Stimulated activated naive CD8-positive, alpha-beta T cell treated with anti-CD3 and anti-CD28 coated beads, Interleukin-15, amount 100 ng/mL, for 72 hours (primary cell): ENCODE results near the gene ETV3L.
"Not testable (repeated sequence)": the region's sequence is repeated elsewhere in the genome, so short reads cannot be mapped to it uniquely, and the experiment has no call there.

Experiments
- ATAC-seq: fragments of 150-1000 bp; cut with Tn5 transposase; 2 replicates; pipeline ENCODE4 v1.10.0; 2021; ENCODE audit warnings: mild to moderate bottlenecking, moderate library complexity
- DNase-seq, 2 donors: peaks; one replicate each; pipeline ENCODE4 v3.0.0; 2021 to 2022
- H3K27ac Mint-ChIP-seq, 2 donors: one replicate each; pipeline ENCODE4 v1.8.0; 2022; ENCODE audit warnings: mild to moderate bottlenecking in 2 of 2, mixed read lengths in 2 of 2, moderate library complexity in 2 of 2
- H3K27me3 Mint-ChIP-seq: one replicate; pipeline ENCODE4 v1.8.0; 2022; ENCODE audit warnings: mixed read lengths
- H3K4me1 Mint-ChIP-seq: one replicate; pipeline ENCODE4 v1.8.0; 2022; ENCODE audit warnings: mild to moderate bottlenecking, mixed read lengths
- H3K4me3 Mint-ChIP-seq, 2 donors: one replicate each; pipeline ENCODE4 v1.8.0; 2022; ENCODE audit warnings: mild to moderate bottlenecking in 2 of 2, mixed read lengths in 2 of 2, moderate library complexity in 1 of 2
- H3K9me3 Mint-ChIP-seq, 2 donors: one replicate each; pipeline ENCODE4 v1.8.0; 2022; ENCODE audit warnings: mixed read lengths in 2 of 2

The ETV3L gene

GRCh38 chr1:157101149-157101548 lies 1.5 kb upstream of the ETV3L start:
- Mint-ChIP-seq H3K9me3 (no peaks in the 10 kb centered on the region), H3K27ac (no peak overlapping the region), H3K27me3 (peaks cover 26% of the 10 kb centered on the region), H3K4me3 (no peak overlapping the region), H3K4me1 (peaks cover 30% of the 10 kb centered on the region)
- no peak for ATAC-seq
- no peak for DNase-seq

DNA sequence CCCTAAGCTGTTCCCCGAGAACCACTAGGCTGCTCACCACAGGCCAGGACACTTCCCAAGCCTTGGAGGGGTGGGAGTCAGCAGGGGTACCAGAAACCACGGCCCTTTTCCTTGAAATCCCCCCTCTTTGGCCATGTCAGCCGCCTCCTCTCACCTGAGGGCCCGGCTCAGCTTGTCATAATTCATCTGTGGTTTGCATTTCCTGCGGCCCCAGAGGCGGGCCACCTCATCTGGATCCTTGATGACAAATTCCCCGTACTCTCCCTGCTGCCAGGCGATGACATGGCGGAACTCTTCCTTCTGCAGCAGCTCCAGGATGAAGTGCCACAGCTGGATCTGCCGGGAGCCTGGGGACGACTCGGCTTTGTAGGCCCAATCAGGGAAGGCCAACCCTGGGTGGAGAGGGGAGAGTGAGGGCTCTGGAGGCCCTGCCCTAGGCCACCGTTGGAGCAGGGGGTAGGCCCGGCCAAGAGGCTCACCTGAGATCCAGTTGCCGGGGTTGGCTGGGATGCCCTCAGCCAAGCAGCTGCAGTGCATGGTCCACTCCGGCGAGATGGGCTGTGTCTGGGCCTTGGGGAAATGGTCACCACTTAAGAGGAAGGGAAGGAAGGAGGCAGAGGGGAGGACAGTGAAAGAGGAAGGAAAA lies 498 bp downstream of the ETV3L start:
- Mint-ChIP-seq H3K4me1 (peaks cover 18% of the 10 kb centered on the region), H3K27me3 (peaks cover 10% of the 10 kb centered on the region), H3K27ac (peak overlapping the region in 1 of 2 donors; percentile 72)
- H3K4me3 Mint-ChIP-seq, H3K9me3 Mint-ChIP-seq, DNase-seq: not testable (repeated sequence)
- ATAC-seq: peak; percentile 40

DNA sequence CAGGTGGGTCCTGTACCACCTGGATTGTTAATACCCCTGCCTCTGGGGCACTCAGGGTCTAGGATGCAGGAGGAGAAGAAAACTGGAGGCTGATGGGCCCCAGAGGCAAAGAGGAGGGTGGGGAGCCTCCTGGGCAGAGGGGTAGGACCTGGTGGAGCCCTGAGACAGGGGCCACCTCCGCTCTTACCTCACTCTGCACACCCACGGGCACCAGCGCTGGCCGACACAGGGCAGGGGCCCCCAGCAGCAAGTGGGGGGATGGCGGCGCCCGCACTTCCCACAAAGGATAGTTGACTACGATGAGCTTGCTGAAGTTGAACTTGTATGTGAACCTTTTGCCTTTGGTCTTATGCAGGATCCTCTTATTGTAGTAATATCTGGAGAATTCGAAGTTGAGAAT lies 1.1 kb downstream of the ETV3L start:
- Mint-ChIP-seq H3K4me1 (peaks cover 17% of the 10 kb centered on the region), H3K27me3 (peaks cover 4% of the 10 kb centered on the region), H3K9me3 (no peaks in the 10 kb centered on the region), H3K27ac (peak overlapping the region in 1 of 2 donors; percentile 37), H3K4me3 (no peak overlapping the region)
- no peak for DNase-seq
- ATAC-seq: peak; percentile 49

GRCh38 chr1:157097692-157098091 lies 1.9 kb downstream of the ETV3L start:
- DNase-seq: no peak

DNA sequence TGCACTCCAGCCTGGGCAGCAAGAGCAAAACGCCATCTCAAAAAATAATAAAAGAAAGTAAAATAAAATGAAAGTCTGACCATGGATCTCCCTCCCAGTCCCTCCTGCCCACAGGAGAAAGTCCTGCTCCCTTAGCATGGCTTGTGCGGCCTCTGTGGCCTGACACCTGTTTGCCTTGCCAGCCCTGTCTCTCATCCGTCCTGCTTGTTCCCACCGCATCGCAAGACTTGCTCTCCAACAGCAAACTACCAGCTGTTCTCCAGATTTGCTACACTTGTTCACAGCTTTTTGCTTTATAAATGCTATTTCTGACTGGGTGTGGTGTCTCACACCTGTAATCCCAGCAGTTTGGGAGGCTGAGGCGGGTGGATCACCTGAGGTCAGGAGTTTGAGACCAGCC lies 2.7 kb downstream of the ETV3L start:
- H3K4me3 Mint-ChIP-seq: no peak overlapping the region
- peak overlapping the region; percentile 60 to 63 for H3K27ac Mint-ChIP-seq
- no peaks in the 10 kb centered on the region for H3K27me3 Mint-ChIP-seq
- H3K9me3 Mint-ChIP-seq: no peaks in the 10 kb centered on the region
- no peak for ATAC-seq
- DNase-seq: no peak
- peaks cover 17% of the 10 kb centered on the region for H3K4me1 Mint-ChIP-seq

More at GRCh38 chr1:157097692-157098091, 1.9 kb downstream of the ETV3L start:
- H3K4me3 Mint-ChIP-seq: no peak overlapping the region
- no peak overlapping the region for H3K27ac Mint-ChIP-seq
- H3K27me3 Mint-ChIP-seq: no peaks in the 10 kb centered on the region
- H3K4me1 Mint-ChIP-seq: peaks cover 17% of the 10 kb centered on the region
- H3K9me3 Mint-ChIP-seq: no peaks in the 10 kb centered on the region
- ATAC-seq: no peak

DNA sequence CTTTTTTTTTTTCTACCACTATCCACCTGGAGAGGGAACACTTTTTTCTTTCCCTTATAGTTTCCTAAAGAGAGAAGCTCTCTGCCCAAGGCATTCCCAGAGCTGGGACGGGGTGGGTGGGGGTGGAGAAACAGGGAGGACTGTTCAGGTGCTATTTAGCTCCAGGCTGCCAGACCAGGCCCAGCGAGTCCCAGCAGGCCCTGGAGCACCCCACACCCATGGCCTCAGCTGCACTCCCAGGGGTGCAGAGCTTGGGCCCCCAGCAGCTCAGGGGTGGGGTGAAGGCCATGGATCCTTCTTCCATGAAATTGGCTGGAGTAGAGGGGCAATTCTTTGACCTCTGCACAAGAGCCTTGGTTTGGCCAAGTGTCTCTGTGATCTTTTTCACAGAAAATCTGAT lies 4.1 kb downstream of the ETV3L start:
- peaks cover 17% of the 10 kb centered on the region for H3K4me1 Mint-ChIP-seq
- H3K9me3 Mint-ChIP-seq: no peaks in the 10 kb centered on the region
- DNase-seq: no peak
- no peak for ATAC-seq
- no peak overlapping the region for H3K27ac Mint-ChIP-seq
- no peak overlapping the region for H3K4me3 Mint-ChIP-seq
- no peaks in the 10 kb centered on the region for H3K27me3 Mint-ChIP-seq

DNA sequence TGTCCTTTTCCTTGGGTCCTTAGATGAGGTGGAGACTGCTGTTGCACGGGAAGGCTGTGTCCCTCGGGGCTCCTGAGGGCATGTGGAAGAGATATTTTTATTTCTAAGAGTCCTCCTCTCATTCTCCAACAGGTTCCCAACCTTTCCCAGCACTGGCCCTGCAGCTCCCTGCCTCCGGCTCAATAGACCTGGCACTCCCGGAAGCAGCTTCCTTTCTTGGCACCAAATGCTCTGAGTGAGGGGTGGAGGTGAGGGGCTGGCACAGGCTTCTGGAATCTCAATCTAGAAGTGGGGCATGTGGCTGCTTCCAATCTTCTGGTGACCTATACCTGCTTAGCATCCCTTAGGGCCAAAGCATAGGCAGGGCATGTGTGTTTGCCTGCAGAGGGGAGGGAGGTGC lies 4.5 kb downstream of the ETV3L start:
- ATAC-seq (no peak), DNase-seq (no peak)
- H3K4me1 Mint-ChIP-seq: peaks cover 19% of the 10 kb centered on the region
- H3K9me3 Mint-ChIP-seq: no peaks in the 10 kb centered on the region
- H3K27ac Mint-ChIP-seq: no peak overlapping the region
- H3K27me3 Mint-ChIP-seq: peaks cover 3% of the 10 kb centered on the region
- no peak overlapping the region for H3K4me3 Mint-ChIP-seq

GRCh38 chr1:157092831-157093230 lies 6.8 kb downstream of the ETV3L start:
- Mint-ChIP-seq H3K4me3 (no peak overlapping the region), H3K4me1 (peaks cover 5% of the 10 kb centered on the region), H3K27ac (peak overlapping the region; percentile 56 to 66), H3K27me3 (peaks cover 9% of the 10 kb centered on the region), H3K9me3 (no peaks in the 10 kb centered on the region)
- ATAC-seq (no peak), DNase-seq (no peak)

GRCh38 chr1:157091668-157092273 lies 7.8 kb downstream of the ETV3L start:
- Mint-ChIP-seq H3K27ac (peak overlapping the region in 1 of 2 donors; percentile 64), H3K4me3 (no peak overlapping the region), H3K9me3 (no peaks in the 10 kb centered on the region), H3K4me1 (peaks cover 5% of the 10 kb centered on the region), H3K27me3 (peaks cover 9% of the 10 kb centered on the region)
- DNase-seq: no peak
- ATAC-seq: no peak

DNA sequence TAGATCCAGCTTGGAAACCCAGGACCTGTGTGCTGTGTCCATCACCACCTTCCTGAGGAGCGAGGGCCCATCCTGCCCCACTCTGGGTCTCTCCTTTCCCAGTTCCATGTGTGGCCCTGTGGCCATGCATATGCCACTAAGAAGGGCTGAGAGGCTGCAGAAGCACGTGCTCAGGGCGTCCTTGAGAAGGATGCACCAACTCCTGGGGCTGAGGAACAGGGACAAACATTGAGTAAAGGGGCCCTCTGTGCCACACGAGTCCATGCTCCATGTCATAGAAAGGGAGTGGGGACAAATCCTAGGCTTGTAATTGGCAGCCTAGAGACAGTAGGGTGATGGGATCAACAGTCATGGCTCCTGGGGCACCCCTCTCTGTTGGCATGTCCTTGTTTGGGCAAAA lies 8.4 kb downstream of the ETV3L start:
- H3K27ac Mint-ChIP-seq: no peak overlapping the region
- H3K27me3 Mint-ChIP-seq: peaks cover 9% of the 10 kb centered on the region
- DNase-seq (no peak), ATAC-seq (no peak)
- no peaks in the 10 kb centered on the region for H3K9me3 Mint-ChIP-seq
- H3K4me1 Mint-ChIP-seq: peaks cover 5% of the 10 kb centered on the region
- no peak overlapping the region for H3K4me3 Mint-ChIP-seq

DNA sequence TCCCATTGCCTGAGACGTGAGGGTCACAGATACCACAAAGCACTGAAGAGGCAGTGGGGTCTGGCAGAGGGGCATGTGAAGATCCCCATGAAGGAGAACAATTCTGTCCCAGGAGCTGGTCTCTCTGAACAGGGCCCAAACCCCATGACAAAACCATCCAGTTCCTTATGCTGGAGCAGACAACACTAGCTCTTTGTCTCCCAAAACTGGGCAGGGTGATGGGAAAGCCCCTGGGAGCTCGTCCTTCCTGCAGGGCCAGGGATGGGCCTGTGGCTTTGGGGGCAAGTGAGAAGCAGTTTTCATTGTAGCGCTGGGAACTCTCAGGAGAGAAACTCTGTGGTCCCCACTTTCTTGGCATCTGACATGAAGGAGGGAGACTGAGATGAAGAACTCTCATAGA lies 8.8 kb downstream of the ETV3L start:
- ATAC-seq: no peak
- H3K4me3 Mint-ChIP-seq: no peak overlapping the region

GRCh38 chr1:157090196-157090647 lies 9.4 kb downstream of the ETV3L start:
- H3K4me1 Mint-ChIP-seq: peaks cover 5% of the 10 kb centered on the region
- no peaks in the 10 kb centered on the region for H3K9me3 Mint-ChIP-seq
- peak; percentile 82 to 83 for DNase-seq
- H3K4me3 Mint-ChIP-seq: no peak overlapping the region
- peaks cover 9% of the 10 kb centered on the region for H3K27me3 Mint-ChIP-seq
- H3K27ac Mint-ChIP-seq: no peak overlapping the region
- ATAC-seq: peak; percentile 91

More for the DNA sequence above, 8.8 kb downstream of the ETV3L start:
- Mint-ChIP-seq H3K27me3 (peaks cover 9% of the 10 kb centered on the region), H3K9me3 (no peaks in the 10 kb centered on the region), H3K27ac (no peak overlapping the region), H3K4me1 (peaks cover 5% of the 10 kb centered on the region)
- no peak for DNase-seq

DNA sequence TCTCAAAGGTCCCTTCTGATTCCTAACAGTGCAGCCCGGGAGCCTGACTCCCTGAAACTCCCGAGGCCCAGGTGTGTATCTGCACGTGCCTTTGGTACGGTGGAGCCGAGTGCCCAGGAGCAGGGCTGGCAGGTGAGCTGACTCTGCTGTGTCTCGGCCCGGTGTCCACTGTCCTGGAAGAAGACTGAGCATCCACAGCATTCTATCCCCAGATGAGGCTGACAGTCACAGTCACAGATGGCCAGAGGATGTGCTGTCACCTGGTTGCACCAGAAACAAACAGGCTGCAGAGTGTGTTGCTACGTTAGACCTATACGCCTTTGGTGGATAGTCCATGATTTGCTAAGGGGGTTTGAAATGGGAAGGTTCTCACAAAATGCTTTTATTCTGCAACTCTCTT lies 9.8 kb downstream of the ETV3L start:
- no peak overlapping the region for H3K27ac Mint-ChIP-seq
- H3K4me3 Mint-ChIP-seq: no peak overlapping the region
- no peak for DNase-seq
- peaks cover 5% of the 10 kb centered on the region for H3K4me1 Mint-ChIP-seq
- H3K9me3 Mint-ChIP-seq: no peaks in the 10 kb centered on the region
- H3K27me3 Mint-ChIP-seq: peaks cover 9% of the 10 kb centered on the region
- peak; percentile 29 for ATAC-seq

DNA sequence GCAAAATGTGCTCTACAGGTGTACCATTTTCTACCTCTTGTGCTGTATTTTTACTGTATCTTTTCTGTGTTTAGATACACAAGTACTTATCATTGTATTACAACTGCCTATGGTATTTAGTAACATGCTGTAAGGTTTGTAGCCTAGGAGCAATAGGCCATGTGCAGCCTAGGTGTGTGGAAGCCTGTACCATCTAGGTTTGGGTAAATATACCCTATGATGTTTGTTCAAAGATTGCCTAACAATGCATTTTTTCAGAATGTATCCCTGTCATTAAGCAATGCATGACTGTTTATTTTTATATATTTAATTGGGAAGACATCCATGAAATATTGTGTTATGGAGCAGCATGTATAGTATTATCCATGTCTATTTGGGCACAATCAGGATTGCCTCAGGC lies 11.0 kb downstream of the ETV3L start:
- Mint-ChIP-seq H3K9me3 (no peaks in the 10 kb centered on the region), H3K27me3 (peaks cover 9% of the 10 kb centered on the region), H3K4me1 (peaks cover 5% of the 10 kb centered on the region), H3K4me3 (no peak overlapping the region), H3K27ac (no peak overlapping the region)
- ATAC-seq (no peak), DNase-seq (no peak)

DNA sequence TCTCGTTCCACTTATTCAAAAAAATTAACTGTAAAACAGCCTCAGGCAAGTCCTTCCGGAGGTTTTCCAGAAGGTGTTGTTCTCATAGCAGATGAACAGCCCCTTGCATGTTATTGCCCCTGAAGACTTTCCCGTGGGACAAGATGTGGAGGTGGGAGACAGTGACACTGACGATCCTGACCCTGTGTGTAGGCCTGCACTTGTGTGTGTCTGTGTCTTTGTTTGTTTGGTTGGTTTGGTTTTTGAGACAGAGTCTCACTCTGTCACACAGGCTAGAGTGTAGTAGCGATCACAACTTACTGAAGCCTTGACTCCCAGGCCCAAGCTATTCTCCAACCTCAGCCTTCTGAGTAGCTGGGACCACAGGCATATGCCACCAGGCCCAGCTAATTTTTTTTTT lies 12.6 kb downstream of the ETV3L start:
- H3K9me3 Mint-ChIP-seq: no peaks in the 10 kb centered on the region
- H3K4me3 Mint-ChIP-seq: no peak overlapping the region
- no peak for ATAC-seq

GRCh38 chr1:157086299-157086698 lies 13.3 kb downstream of the ETV3L start:
- H3K4me1 Mint-ChIP-seq: peaks cover 5% of the 10 kb centered on the region
- no peaks in the 10 kb centered on the region for H3K9me3 Mint-ChIP-seq
- H3K4me3 Mint-ChIP-seq: no peak overlapping the region
- H3K27me3 Mint-ChIP-seq: peaks cover 9% of the 10 kb centered on the region
- DNase-seq: no peak
- no peak for ATAC-seq
- no peak overlapping the region for H3K27ac Mint-ChIP-seq

More for the DNA sequence above, 12.6 kb downstream of the ETV3L start:
- no peak overlapping the region for H3K27ac Mint-ChIP-seq
- no peak for DNase-seq
- peaks cover 5% of the 10 kb centered on the region for H3K4me1 Mint-ChIP-seq
- peaks cover 9% of the 10 kb centered on the region for H3K27me3 Mint-ChIP-seq
